IMR-90 (cell line): Measurements from ENCODE around the gene YKT6. TPM values are rescaled to one million over a fixed set of nuclear protein-coding genes. Genes with fewer than 3 reads are reported as not detected.

Source experiments
- ATAC-seq: fragments of 200-7000 bp; cut with Tn5 transposase; 2 replicates; pipeline ENCODE4 v1.9.1; 2020; ENCODE audit warnings: low read depth, mild to moderate bottlenecking, moderate library complexity
- BruUV-seq: library from RNA; stranded (reverse); fragments of 400-500 nt; replicated peaks from 2 replicates; lab custom pipeline; 2021; lab: Mats Ljungman, UMichigan
- CTCF ChIA-PET: fragments of 300-600 bp; formaldehyde crosslinking; extraction: SDS; loops from one replicate; lab custom pipeline; 2021; ENCODE audit warnings: antibody characterized with exemption; lab: Yijun Ruan, JAX
- POLR2A ChIA-PET: fragments of 300-600 bp; sonication (Branson Sonifier 250); formaldehyde crosslinking; loops from one replicate; lab custom pipeline; 2022; ENCODE audit warnings: antibody characterized with exemption; ENCODE audit not compliant: unreplicated experiment; lab: Charles Lee
- DNase-seq: peaks from one replicate; pipeline ENCODE4 v3.0.0; 2013
- H2AFZ ChIP-seq: replicated peaks from 2 replicates; pipeline ENCODE3; 2013; ENCODE audit warnings: low read length, mild to moderate bottlenecking; ENCODE audit not compliant: poor library complexity
- H2AK5ac ChIP-seq: 2 replicates; pipeline ENCODE4 v1.6.1; 2013; ENCODE audit warnings: low read depth, low read length, inconsistent platforms
- H2AK9ac ChIP-seq: replicated peaks from 2 replicates; pipeline ENCODE3; 2013; ENCODE audit warnings: mild to moderate bottlenecking, low read depth, low read length, moderate library complexity; ENCODE audit not compliant: poor library complexity
- H2BK120ac ChIP-seq: 2 replicates; pipeline ENCODE4 v1.6.1; 2013; ENCODE audit warnings: low read depth, low read length, inconsistent platforms
- H2BK15ac ChIP-seq: 3 replicates; pipeline ENCODE4 v1.6.1; 2013; ENCODE audit warnings: low read depth, low read length, inconsistent platforms
- H2BK20ac ChIP-seq: 2 replicates; pipeline ENCODE4 v1.6.1; 2013; ENCODE audit warnings: low read depth, mild to moderate bottlenecking, inconsistent platforms, low read length, moderate library complexity
- H2BK5ac ChIP-seq: 2 replicates; pipeline ENCODE4 v1.6.1; 2013; ENCODE audit warnings: mild to moderate bottlenecking, low read depth, low read length, inconsistent platforms; ENCODE audit not compliant: poor library complexity, severe bottlenecking
- H3K14ac ChIP-seq: replicated peaks from 2 replicates; pipeline ENCODE4 v1.6.1; 2013; ENCODE audit warnings: low read depth, low read length, inconsistent platforms
- H3K18ac ChIP-seq: 2 replicates; pipeline ENCODE4 v1.6.1; 2013; ENCODE audit warnings: low read depth, low read length, control low read depth
- H3K23ac ChIP-seq: 2 replicates; pipeline ENCODE4 v1.6.1; 2013; ENCODE audit warnings: low read depth, low read length, inconsistent platforms
- H3K27ac ChIP-seq: 2 replicates; pipeline ENCODE4 v1.5.1; 2013; ENCODE audit warnings: mild to moderate bottlenecking, control low read depth, low read length; ENCODE audit not compliant: insufficient read depth
- H3K27me3 ChIP-seq: 2 replicates; pipeline ENCODE4 v1.6.1; 2013; ENCODE audit warnings: low read length; ENCODE audit not compliant: control insufficient read depth, insufficient read depth
- H3K36me3 ChIP-seq: 2 replicates; pipeline ENCODE4 v1.6.1; 2013; ENCODE audit warnings: low read length, mixed read lengths; ENCODE audit not compliant: control insufficient read depth, insufficient read depth
- H3K4ac ChIP-seq: 2 replicates; pipeline ENCODE4 v1.6.1; 2013; ENCODE audit warnings: low read depth, low read length, inconsistent platforms
- H3K4me1 ChIP-seq: 2 replicates; pipeline ENCODE4 v1.6.1; 2013; ENCODE audit warnings: low read length, mixed read lengths; ENCODE audit not compliant: control insufficient read depth, insufficient read depth
- H3K4me2 ChIP-seq: 2 replicates; pipeline ENCODE4 v1.6.1; 2013; ENCODE audit warnings: low read depth, mild to moderate bottlenecking, control low read depth, low read length, moderate library complexity
- H3K4me3 ChIP-seq: 2 replicates; pipeline ENCODE4 v1.5.1; 2013; ENCODE audit warnings: low read depth, mild to moderate bottlenecking, control low read depth, low read length, moderate library complexity; ENCODE audit not compliant: insufficient read depth
- H3K56ac ChIP-seq: 2 replicates; pipeline ENCODE4 v1.6.1; 2013; ENCODE audit warnings: low read length, inconsistent platforms; ENCODE audit not compliant: insufficient read depth; ENCODE audit errors: extremely low read depth
- H3K79me1 ChIP-seq, 2 experiments: 2 replicates each; pipeline ENCODE4 v1.6.1; 2013; ENCODE audit warnings: low read length in 2 of 2, inconsistent platforms in 1 of 2, low read depth in 1 of 2
- H3K9ac ChIP-seq: 2 replicates; pipeline ENCODE4 v1.6.1; 2013; ENCODE audit warnings: low read depth, low read length, control low read depth
- H3K9me1 ChIP-seq: 2 replicates; pipeline ENCODE4 v1.6.1; 2013; ENCODE audit warnings: low read length, inconsistent platforms; ENCODE audit not compliant: insufficient read depth
- H3K9me3 ChIP-seq: 2 replicates; pipeline ENCODE4 v1.6.1; 2013; ENCODE audit warnings: low read length; ENCODE audit not compliant: control insufficient read depth, insufficient read depth
- H4K20me1 ChIP-seq: 2 replicates; pipeline ENCODE4 v1.6.1; 2013; ENCODE audit warnings: low read length, inconsistent platforms; ENCODE audit not compliant: insufficient read depth
- H4K5ac ChIP-seq: 2 replicates; pipeline ENCODE4 v1.6.1; 2013; ENCODE audit warnings: mild to moderate bottlenecking, low read depth, low read length, control low read depth
- H4K8ac ChIP-seq, 2 experiments: 2 replicates each; pipeline ENCODE4 v1.6.1; 2013; ENCODE audit warnings: low read depth in 2 of 2, low read length in 2 of 2, control low read depth in 1 of 2, inconsistent platforms in 1 of 2
- H4K91ac ChIP-seq: 2 replicates; pipeline ENCODE4 v1.6.1; 2013; ENCODE audit warnings: low read depth, low read length, inconsistent platforms; ENCODE audit not compliant: insufficient read depth
- CEBPB ChIP-seq: IDR thresholded peaks from 2 replicates; pipeline ENCODE4 v1.6.1; 2012; ENCODE audit warnings: low read depth, low read length, improper control_type of control experiment
- RAD21 ChIP-seq: IDR thresholded peaks from 2 replicates; pipeline ENCODE4 v1.6.1; 2012; ENCODE audit warnings: low read length, improper control_type of control experiment
- RCOR1 ChIP-seq: IDR thresholded peaks from 2 replicates; pipeline ENCODE4 v1.6.1; 2012; ENCODE audit warnings: mild to moderate bottlenecking, low read length, improper control_type of control experiment; ENCODE audit not compliant: insufficient replicate concordance
- RFX5 ChIP-seq: IDR thresholded peaks from 2 replicates; pipeline ENCODE4 v1.8.0; 2012; ENCODE audit warnings: low read depth, mild to moderate bottlenecking, low read length, moderate library complexity
- SMC3 ChIP-seq: fragments of 150-350 bp; IDR thresholded peaks from 2 replicates; pipeline ENCODE4 v1.6.1; 2016; ENCODE audit warnings: low read depth, mild to moderate bottlenecking, antibody characterized with exemption, low read length, moderate library complexity
- WGBS, 2 experiments: methylation state at CpG; one replicate each; pipeline versions ENCODE4 v1.1.5 to v1.1.7; 2013; ENCODE audit warnings: missing lambda C conversion rate in 2 of 2; ENCODE audit not compliant: insufficient read length in 1 of 2; ENCODE audit errors: extremely low coverage in 2 of 2; 5-methylcytosine and 5-hydroxymethylcytosine counted together
- dilution Hi-C: fragments of 300-500 bp; cut with HindIII; formaldehyde crosslinking; loops from one replicate; pipeline ENCODE4 v1.14.3; 2018; ENCODE audit warnings: low sequenced_read_pairs; ENCODE audit not compliant: unreplicated experiment
- in situ Hi-C: fragments of 300-500 bp; cut with MboI; formaldehyde crosslinking; loops from 3 replicates; pipeline ENCODE4 v1.14.3; 2019; ENCODE audit warnings: low sequenced_read_pairs, inconsistent platforms, mixed read lengths
- intact Hi-C: fragments of 100-400 bp; cut with micrococcal nuclease; formaldehyde crosslinking; loops from 2 replicates; pipeline ENCODE4 v1.10.0; 2022
- polyA plus RNA-seq, 3 experiments: library from polyadenylated mRNA; depleted of rRNA; stranded (reverse); fragments of >200 nt; gene quantifications; 2 replicates each; pipeline ENCODE4 v1.2.3, GENCODE V29; 2012; ENCODE audit warnings: low replicate concordance in 1 of 3
- total RNA-seq: library from RNA; depleted of rRNA; stranded (reverse); fragments of >200 nt; gene quantifications from 2 replicates; pipeline ENCODE4 v1.2.3, GENCODE V29; 2012
- TF ChIP-seq, protein P1 (sequence below): fragments of 150-350 bp; IDR thresholded peaks from 2 replicates; pipeline ENCODE4 v1.6.1; 2017; ENCODE audit warnings: mild to moderate bottlenecking, antibody characterized with exemption, low read length, low read depth

The YKT6 gene
- total and polyA plus RNA-seq, 2 of the 4 experiments (the other 2 are of a cell fraction): 115 to 120 TPM

DNA sequence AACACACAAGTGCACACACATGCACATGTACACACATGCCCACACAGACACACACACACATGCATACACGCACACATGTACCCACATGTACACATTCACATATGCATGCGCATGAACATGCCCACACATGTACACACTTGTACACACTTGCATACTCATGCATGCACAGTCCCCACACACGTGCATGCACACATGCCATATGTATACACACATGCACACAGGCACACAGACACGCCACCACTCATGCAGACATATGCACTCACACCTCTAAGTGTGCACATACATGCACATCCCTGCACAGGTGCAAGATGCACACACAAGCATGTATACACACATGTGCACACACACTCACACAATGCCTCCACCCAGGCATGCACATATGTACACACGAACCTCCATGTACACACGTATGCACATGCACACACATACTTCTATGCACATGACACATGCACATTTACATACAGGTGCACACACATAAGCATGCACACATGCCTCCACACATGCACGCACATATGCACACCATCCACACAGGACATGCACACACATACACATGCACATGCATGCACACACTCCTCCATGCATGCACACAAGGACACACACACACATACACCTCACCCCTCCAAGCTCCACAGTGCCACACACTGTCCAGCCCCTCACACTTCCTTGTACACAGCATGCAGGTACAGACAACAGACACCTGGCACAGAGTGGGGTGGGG, 45.8 kb downstream of the YKT6 start:
- dilution Hi-C loops (no loop called here), intact Hi-C loops (no loop called here), in situ Hi-C loops (loop anchor here (10.0 kb wide), 1 partner anchor 318 kb away; no protein-coding TSS in a partner anchor)
- CTCF ChIA-PET: no interaction called here
- H2BK20ac ChIP-seq: no peak overlapping the region
- H3K4me2 ChIP-seq: no peak overlapping the region
- POLR2A ChIA-PET: no interaction called here
- no peak overlapping the region for H2AK9ac ChIP-seq
- H3K14ac ChIP-seq: no peak overlapping the region
- TF ChIP-seq RCOR1: no peak
- no peak for TF ChIP-seq SMC3
- no peak for TF ChIP-seq RAD21
- TF ChIP-seq, protein P1, sequence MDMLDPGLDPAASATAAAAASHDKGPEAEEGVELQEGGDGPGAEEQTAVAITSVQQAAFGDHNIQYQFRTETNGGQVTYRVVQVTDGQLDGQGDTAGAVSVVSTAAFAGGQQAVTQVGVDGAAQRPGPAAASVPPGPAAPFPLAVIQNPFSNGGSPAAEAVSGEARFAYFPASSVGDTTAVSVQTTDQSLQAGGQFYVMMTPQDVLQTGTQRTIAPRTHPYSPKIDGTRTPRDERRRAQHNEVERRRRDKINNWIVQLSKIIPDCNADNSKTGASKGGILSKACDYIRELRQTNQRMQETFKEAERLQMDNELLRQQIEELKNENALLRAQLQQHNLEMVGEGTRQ: no peak
- TF ChIP-seq CEBPB: no peak
- no peak for TF ChIP-seq RFX5
- H4K20me1 ChIP-seq: no peaks in the 10 kb centered on the region
- WGBS, 2 experiments: 77% methylated on average over 7 of the region's 7 CpGs; no CpG with 5 or more reads in 1 of the 2 experiments
- H3K18ac ChIP-seq: no peak overlapping the region
- H4K5ac ChIP-seq: no peak overlapping the region
- H3K4me1 ChIP-seq: no peaks in the 10 kb centered on the region
- H3K56ac ChIP-seq: no peak overlapping the region
- H2BK120ac ChIP-seq: no peak overlapping the region
- H4K8ac ChIP-seq: no peak overlapping the region
- H3K9me3 ChIP-seq: no peaks in the 10 kb centered on the region
- no peak overlapping the region for H2AK5ac ChIP-seq
- H3K27ac ChIP-seq: no peak overlapping the region
- ATAC-seq: no peak
- no peak overlapping the region for H3K23ac ChIP-seq
- H2AFZ ChIP-seq: peak overlapping the region; percentile 26
- no peak overlapping the region for H4K91ac ChIP-seq
- peaks cover 5% of the 10 kb centered on the region for H3K9me1 ChIP-seq
- H3K4me3 ChIP-seq: no peak overlapping the region
- no peak for DNase-seq
- no peak overlapping the region for H3K9ac ChIP-seq
- H3K4ac ChIP-seq: no peak overlapping the region
- no TSS peak for BruUV-seq
- H3K27me3 ChIP-seq: peaks cover 5% of the 10 kb centered on the region; the same call in 1 of the 2 replicates
- no peaks in the 10 kb centered on the region for H3K36me3 ChIP-seq
- H2BK5ac ChIP-seq: no peak overlapping the region
- no peak overlapping the region for H2BK15ac ChIP-seq
- H3K79me1 ChIP-seq: no peaks in the 10 kb centered on the region
